B cell (primary cell): ENCODE results near the gene LIPT1.

Source experiments
- EZH2 ChIP-seq: IDR thresholded peaks from 2 replicates; pipeline ENCODE4 v1.6.1; 2012; ENCODE audit warnings: borderline replicate concordance, low read depth, mild to moderate bottlenecking, moderate library complexity, low read length; ENCODE audit not compliant: insufficient read depth, poor library complexity, severe bottlenecking
- TF ChIP-seq, protein P1 (sequence below): fragments of 200-600 bp; IDR thresholded peaks from one replicate; pipeline ENCODE4 v1.8.0; 2022; ENCODE audit warnings: antibody characterized with exemption, mild to moderate bottlenecking

DNA sequence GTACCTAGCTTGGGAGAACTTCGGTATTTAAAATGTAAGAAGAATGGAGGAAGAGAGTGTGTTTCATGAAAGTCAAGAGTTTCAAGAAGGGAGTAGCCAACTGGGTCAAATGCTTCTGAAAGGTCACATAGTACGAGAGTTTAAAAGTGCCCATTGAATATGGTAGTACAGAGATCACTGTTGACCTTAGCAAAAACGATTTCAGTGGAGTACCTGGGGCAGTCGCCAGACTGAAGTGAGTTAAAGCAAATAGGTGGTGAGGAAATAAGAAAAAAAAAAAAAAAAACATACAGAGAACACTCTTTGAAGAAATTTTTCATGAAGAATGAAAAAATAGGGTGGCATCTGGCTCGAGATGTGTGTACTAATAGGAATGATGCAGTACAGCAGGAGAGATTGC lies 11.5 kb downstream of the LIPT1 start:
- TF ChIP-seq, protein P1, sequence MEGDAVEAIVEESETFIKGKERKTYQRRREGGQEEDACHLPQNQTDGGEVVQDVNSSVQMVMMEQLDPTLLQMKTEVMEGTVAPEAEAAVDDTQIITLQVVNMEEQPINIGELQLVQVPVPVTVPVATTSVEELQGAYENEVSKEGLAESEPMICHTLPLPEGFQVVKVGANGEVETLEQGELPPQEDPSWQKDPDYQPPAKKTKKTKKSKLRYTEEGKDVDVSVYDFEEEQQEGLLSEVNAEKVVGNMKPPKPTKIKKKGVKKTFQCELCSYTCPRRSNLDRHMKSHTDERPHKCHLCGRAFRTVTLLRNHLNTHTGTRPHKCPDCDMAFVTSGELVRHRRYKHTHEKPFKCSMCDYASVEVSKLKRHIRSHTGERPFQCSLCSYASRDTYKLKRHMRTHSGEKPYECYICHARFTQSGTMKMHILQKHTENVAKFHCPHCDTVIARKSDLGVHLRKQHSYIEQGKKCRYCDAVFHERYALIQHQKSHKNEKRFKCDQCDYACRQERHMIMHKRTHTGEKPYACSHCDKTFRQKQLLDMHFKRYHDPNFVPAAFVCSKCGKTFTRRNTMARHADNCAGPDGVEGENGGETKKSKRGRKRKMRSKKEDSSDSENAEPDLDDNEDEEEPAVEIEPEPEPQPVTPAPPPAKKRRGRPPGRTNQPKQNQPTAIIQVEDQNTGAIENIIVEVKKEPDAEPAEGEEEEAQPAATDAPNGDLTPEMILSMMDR, result no peak
- no peak for TF ChIP-seq EZH2
